LNCaP clone FGC (cell line): ENCODE data around the gene HOXC6.

ENCODE experiments used
- DNase-seq: peaks from one replicate; pipeline ENCODE4 v3.0.0-alpha.2; 2011; ENCODE audit warnings: low read depth
- H3K4me3 ChIP-seq: 2 replicates; pipeline ENCODE4 v1.5.1; 2011; ENCODE audit warnings: mild to moderate bottlenecking, low read depth, low read length, control low read depth
- CTCF ChIP-seq: IDR thresholded peaks from 2 replicates; pipeline ENCODE4 v1.5.1; 2012; ENCODE audit warnings: mild to moderate bottlenecking; ENCODE audit not compliant: control insufficient read depth, insufficient read depth; ENCODE audit errors: extremely low read depth

The HOXC6 gene

GRCh38 chr12:54033106-54033979 lies 5.1 kb downstream of the HOXC6 start:
- TF ChIP-seq CTCF = no peak
- DNase-seq = peak; percentile 85
- peak overlapping the region; percentile 31 for H3K4me3 ChIP-seq

- no peak for DNase-seq
- peak overlapping the region; percentile 31 for H3K4me3 ChIP-seq
- TF ChIP-seq CTCF = no peak
Observed at GRCh38 chr12:54033980-54034784, 5.9 kb downstream of the HOXC6 start.

GRCh38 chr12:54034785-54035310 lies 6.6 kb downstream of the HOXC6 start:
- no peak overlapping the region for H3K4me3 ChIP-seq
- no peak for TF ChIP-seq CTCF
- no peak for DNase-seq

- H3K4me3 ChIP-seq = no peak overlapping the region
- no peak for DNase-seq
- TF ChIP-seq CTCF = no peak
Observed at GRCh38 chr12:54035568-54036264, 7.5 kb downstream of the HOXC6 start.

- no peak for DNase-seq
- TF ChIP-seq CTCF = no peak
Observed at GRCh38 chr12:54036620-54037359, 8.6 kb downstream of the HOXC6 start.

More at GRCh38 chr12:54036620-54037359, 8.6 kb downstream of the HOXC6 start:
- H3K4me3 ChIP-seq = no peak overlapping the region
